Bronchial epithelial cell (primary cell): ENCODE results near the gene STUB1. TPM values are rescaled to one million over a fixed set of nuclear protein-coding genes. Genes with fewer than 3 reads are reported as not detected.

Source experiments
- DNase-seq: peaks from one replicate; pipeline ENCODE4 v3.0.0-alpha.2; 2010; ENCODE audit warnings: low read depth
- FAIRE-seq: peaks from 2 replicates; lab custom pipeline; 2011; peaks lifted over from hg19 to GRCh38; lab: Jason Lieb, UNC
- H3K27me3 ChIP-seq: 2 replicates; pipeline ENCODE4 v1.5.1; 2011; ENCODE audit warnings: low read length; ENCODE audit not compliant: control insufficient read depth, insufficient read depth
- H3K36me3 ChIP-seq: 2 replicates; pipeline ENCODE4 v1.5.1; 2011; ENCODE audit warnings: low read length; ENCODE audit not compliant: control insufficient read depth, insufficient read depth
- H3K4me3 ChIP-seq: 2 replicates; pipeline ENCODE4 v1.5.1; 2011; ENCODE audit warnings: mild to moderate bottlenecking, low read depth, low read length, control low read depth
- CTCF ChIP-seq: IDR thresholded peaks from 2 replicates; pipeline ENCODE4 v1.5.1; 2011; ENCODE audit warnings: mild to moderate bottlenecking, moderate library complexity, low read length, control low read depth, inconsistent platforms; ENCODE audit not compliant: insufficient read depth, severe bottlenecking
- total RNA-seq: library from RNA; depleted of rRNA; stranded (reverse); fragments of >200 nt; gene quantifications from 2 replicates; pipeline ENCODE4 v1.2.1, GENCODE V29; 2014

Gene STUB1
- total RNA-seq, 1 donor from 2014 or later = 204 TPM

GRCh38 chr16:682493-683395, 2.5 kb downstream of the STUB1 start:
- TF ChIP-seq CTCF = no peak
- Histone ChIP-seq H3K36me3 (peaks cover 29% of the 10 kb centered on the region), H3K4me3 (peak overlapping the region; percentile 70), H3K27me3 (no peaks in the 10 kb centered on the region)
- FAIRE-seq (no peak), DNase-seq (no peak)

- FAIRE-seq = no peak
- peak overlapping the region; percentile 70 for H3K4me3 ChIP-seq
- TF ChIP-seq CTCF = no peak
- H3K27me3 ChIP-seq = no peaks in the 10 kb centered on the region
- no peak for DNase-seq
- H3K36me3 ChIP-seq = peaks cover 28% of the 10 kb centered on the region
Observed at GRCh38 chr16:683396-684070, 3.3 kb downstream of the STUB1 start.

- peaks cover 28% of the 10 kb centered on the region for H3K36me3 ChIP-seq
- DNase-seq = peak; percentile 87
- H3K4me3 ChIP-seq = peak within 1 kb of the TSS; percentile 70
- no peak for TF ChIP-seq CTCF
- H3K27me3 ChIP-seq = no peaks in the 10 kb centered on the region
- no peak for FAIRE-seq
Observed at GRCh38 chr16:684071-684794, 4.0 kb downstream of the STUB1 start, which contains the start of gene JMJD8. TSS of gene JMJD8 (minus strand) at chr16:684334. CDS start at chr16:684319, 15 bp downstream.

GRCh38 chr16:684961-685696, 4.9 kb downstream of the STUB1 start:
- H3K4me3 ChIP-seq = peak overlapping the region; percentile 70
- DNase-seq (no peak), FAIRE-seq (no peak)
- H3K27me3 ChIP-seq = no peaks in the 10 kb centered on the region
- peaks cover 28% of the 10 kb centered on the region for H3K36me3 ChIP-seq
- no peak for TF ChIP-seq CTCF

GRCh38 chr16:685967-686366, 5.8 kb downstream of the STUB1 start:
- peak; percentile 66 for TF ChIP-seq CTCF
- DNase-seq (peak; percentile 16), FAIRE-seq (no peak)
- peaks cover 28% of the 10 kb centered on the region for H3K36me3 ChIP-seq
- H3K27me3 ChIP-seq = no peaks in the 10 kb centered on the region
- no peak overlapping the region for H3K4me3 ChIP-seq
